Measurements from ENCODE around the gene PALS2. TPM values are rescaled to one million over a fixed set of nuclear protein-coding genes. Genes with fewer than 3 reads are reported as not detected.

The PALS2 gene
- polyA plus RNA-seq, 1 donor from 2014 or later, result 3.8 TPM

DNA sequence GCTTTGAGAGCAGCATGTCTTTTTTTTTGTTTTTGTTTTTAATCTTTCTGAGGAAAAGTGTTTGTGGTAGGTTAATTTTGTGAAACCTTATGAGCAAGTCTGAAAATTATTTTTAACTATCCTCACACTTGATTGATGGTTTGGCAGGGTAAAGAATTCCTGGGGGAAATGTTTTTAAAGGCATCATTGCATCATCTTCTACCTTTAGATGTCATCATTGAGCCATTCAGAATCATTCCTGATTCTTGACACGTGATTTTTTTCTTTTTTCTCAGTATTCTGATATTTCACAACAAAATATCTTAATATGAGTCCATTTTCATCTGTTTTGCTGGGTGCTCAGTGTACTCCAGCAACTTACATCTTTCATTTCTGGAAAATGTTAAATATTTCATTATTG is 28.3 kb downstream of the PALS2 start:
- Histone ChIP-seq H2AFZ (ENCODE audit: low read depth, low read length) (no peak overlapping the region), H3K9me3 (ENCODE audit: low read length) (no peaks in the 10 kb centered on the region), H3F3A (ENCODE audit: insufficient read depth, low read length, poor library complexity, severe bottlenecking) (no peaks in the 10 kb centered on the region), H3K79me2 (replicated peaks; ENCODE audit: insufficient read depth, low read length) (peaks cover 3% of the 10 kb centered on the region), H3K9me2 (ENCODE audit: insufficient read depth, low read length) (no peaks in the 10 kb centered on the region), H3K9ac (ENCODE audit: low read length) (no peak overlapping the region), H3K4me2 (ENCODE audit: low read length) (no peak overlapping the region), H3K36me3 (ENCODE audit: insufficient read depth, low read length) (no peaks in the 10 kb centered on the region), H3K4me3 (ENCODE audit: low read length) (no peak overlapping the region), H3K27me3 (ENCODE audit: insufficient read depth, low read depth, low read length) (no peaks in the 10 kb centered on the region), H3K27ac (ENCODE audit: low read length) (no peak overlapping the region), H4K20me1 (ENCODE audit: insufficient read depth) (no peaks in the 10 kb centered on the region)
- TF ChIP-seq MXI1 (conservative IDR thresholded peaks at IDR 0.05; ENCODE audit: poor library complexity, severe bottlenecking) (no peak), TAF1 (IDR thresholded peaks at IDR 0.05; ENCODE audit: low read depth) (no peak), RAD21 (conservative IDR thresholded peaks at IDR 0.05) (no peak), EZH2 (IDR thresholded peaks at IDR 0.05; ENCODE audit: borderline replicate concordance, insufficient read depth, low read length, poor library complexity, severe bottlenecking) (no peak), POLR2AphosphoS5 (IDR thresholded peaks at IDR 0.05) (no peak), EP300 (conservative IDR thresholded peaks at IDR 0.05; ENCODE audit: poor library complexity, severe bottlenecking) (no peak), SMC3 (conservative IDR thresholded peaks at IDR 0.05; ENCODE audit: poor library complexity) (no peak)
- TF ChIP-seq, protein P1, sequence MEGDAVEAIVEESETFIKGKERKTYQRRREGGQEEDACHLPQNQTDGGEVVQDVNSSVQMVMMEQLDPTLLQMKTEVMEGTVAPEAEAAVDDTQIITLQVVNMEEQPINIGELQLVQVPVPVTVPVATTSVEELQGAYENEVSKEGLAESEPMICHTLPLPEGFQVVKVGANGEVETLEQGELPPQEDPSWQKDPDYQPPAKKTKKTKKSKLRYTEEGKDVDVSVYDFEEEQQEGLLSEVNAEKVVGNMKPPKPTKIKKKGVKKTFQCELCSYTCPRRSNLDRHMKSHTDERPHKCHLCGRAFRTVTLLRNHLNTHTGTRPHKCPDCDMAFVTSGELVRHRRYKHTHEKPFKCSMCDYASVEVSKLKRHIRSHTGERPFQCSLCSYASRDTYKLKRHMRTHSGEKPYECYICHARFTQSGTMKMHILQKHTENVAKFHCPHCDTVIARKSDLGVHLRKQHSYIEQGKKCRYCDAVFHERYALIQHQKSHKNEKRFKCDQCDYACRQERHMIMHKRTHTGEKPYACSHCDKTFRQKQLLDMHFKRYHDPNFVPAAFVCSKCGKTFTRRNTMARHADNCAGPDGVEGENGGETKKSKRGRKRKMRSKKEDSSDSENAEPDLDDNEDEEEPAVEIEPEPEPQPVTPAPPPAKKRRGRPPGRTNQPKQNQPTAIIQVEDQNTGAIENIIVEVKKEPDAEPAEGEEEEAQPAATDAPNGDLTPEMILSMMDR (IDR thresholded peaks at IDR 0.05; ENCODE audit: poor library complexity, severe bottlenecking), result no peak
- TF ChIP-seq, protein P2, sequence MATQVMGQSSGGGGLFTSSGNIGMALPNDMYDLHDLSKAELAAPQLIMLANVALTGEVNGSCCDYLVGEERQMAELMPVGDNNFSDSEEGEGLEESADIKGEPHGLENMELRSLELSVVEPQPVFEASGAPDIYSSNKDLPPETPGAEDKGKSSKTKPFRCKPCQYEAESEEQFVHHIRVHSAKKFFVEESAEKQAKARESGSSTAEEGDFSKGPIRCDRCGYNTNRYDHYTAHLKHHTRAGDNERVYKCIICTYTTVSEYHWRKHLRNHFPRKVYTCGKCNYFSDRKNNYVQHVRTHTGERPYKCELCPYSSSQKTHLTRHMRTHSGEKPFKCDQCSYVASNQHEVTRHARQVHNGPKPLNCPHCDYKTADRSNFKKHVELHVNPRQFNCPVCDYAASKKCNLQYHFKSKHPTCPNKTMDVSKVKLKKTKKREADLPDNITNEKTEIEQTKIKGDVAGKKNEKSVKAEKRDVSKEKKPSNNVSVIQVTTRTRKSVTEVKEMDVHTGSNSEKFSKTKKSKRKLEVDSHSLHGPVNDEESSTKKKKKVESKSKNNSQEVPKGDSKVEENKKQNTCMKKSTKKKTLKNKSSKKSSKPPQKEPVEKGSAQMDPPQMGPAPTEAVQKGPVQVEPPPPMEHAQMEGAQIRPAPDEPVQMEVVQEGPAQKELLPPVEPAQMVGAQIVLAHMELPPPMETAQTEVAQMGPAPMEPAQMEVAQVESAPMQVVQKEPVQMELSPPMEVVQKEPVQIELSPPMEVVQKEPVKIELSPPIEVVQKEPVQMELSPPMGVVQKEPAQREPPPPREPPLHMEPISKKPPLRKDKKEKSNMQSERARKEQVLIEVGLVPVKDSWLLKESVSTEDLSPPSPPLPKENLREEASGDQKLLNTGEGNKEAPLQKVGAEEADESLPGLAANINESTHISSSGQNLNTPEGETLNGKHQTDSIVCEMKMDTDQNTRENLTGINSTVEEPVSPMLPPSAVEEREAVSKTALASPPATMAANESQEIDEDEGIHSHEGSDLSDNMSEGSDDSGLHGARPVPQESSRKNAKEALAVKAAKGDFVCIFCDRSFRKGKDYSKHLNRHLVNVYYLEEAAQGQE (IDR thresholded peaks at IDR 0.05; ENCODE audit: borderline replicate concordance), result no peak

DNA sequence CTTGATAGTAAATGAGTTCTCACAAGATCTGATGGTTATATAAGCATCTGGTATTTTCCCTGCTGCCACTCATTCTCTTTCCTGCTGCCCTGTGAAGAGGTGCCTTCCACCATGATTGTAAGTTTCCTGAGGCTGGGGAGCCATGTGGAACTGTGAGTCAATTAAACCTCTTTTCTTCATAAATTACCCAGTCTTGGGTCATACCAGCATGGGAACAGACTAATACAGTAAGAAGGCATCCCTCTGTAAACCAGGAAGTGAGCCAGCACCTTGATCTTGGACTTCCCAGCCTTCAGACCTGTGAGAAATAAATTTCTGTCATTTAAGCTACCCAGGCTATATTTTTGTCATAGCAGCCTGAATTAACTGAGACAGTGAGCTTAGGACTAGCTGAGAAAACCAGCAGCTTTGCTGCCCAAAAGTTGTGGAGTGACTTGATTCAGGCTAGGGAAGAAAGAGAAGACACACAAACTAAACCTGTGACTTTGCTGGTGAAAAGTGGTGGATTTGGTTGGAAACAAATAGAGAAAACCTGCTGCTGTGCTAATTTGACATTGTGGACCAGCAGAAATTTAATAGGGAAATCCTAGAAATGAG is 29.7 kb downstream of the PALS2 start:
- H4K20me1 ChIP-seq (ENCODE audit: insufficient read depth), result no peaks in the 10 kb centered on the region
- H3K79me2 ChIP-seq (replicated peaks; ENCODE audit: insufficient read depth, low read length), result peaks cover 3% of the 10 kb centered on the region
- H3K9me3 ChIP-seq (ENCODE audit: low read length), result no peaks in the 10 kb centered on the region
- H3K27me3 ChIP-seq (ENCODE audit: insufficient read depth, low read depth, low read length), result no peaks in the 10 kb centered on the region
- no peaks in the 10 kb centered on the region for H3K36me3 ChIP-seq (ENCODE audit: insufficient read depth, low read length)
- H3K4me3 ChIP-seq (ENCODE audit: low read length), result no peak overlapping the region
- no peak overlapping the region for H2AFZ ChIP-seq (ENCODE audit: low read depth, low read length)
- H3K9ac ChIP-seq (ENCODE audit: low read length), result no peak overlapping the region
- TF ChIP-seq EP300 (conservative IDR thresholded peaks at IDR 0.05; ENCODE audit: poor library complexity, severe bottlenecking) (no peak), MXI1 (conservative IDR thresholded peaks at IDR 0.05; ENCODE audit: poor library complexity, severe bottlenecking) (no peak), POLR2AphosphoS5 (IDR thresholded peaks at IDR 0.05) (no peak), TAF1 (IDR thresholded peaks at IDR 0.05; ENCODE audit: low read depth) (no peak), EZH2 (IDR thresholded peaks at IDR 0.05; ENCODE audit: borderline replicate concordance, insufficient read depth, low read length, poor library complexity, severe bottlenecking) (no peak), RAD21 (conservative IDR thresholded peaks at IDR 0.05) (no peak), SMC3 (conservative IDR thresholded peaks at IDR 0.05; ENCODE audit: poor library complexity) (no peak)
- TF ChIP-seq, protein P1 (IDR thresholded peaks at IDR 0.05; ENCODE audit: poor library complexity, severe bottlenecking), result no peak
- TF ChIP-seq, protein P2 (IDR thresholded peaks at IDR 0.05; ENCODE audit: borderline replicate concordance), result no peak
- no peaks in the 10 kb centered on the region for H3F3A ChIP-seq (ENCODE audit: insufficient read depth, low read length, poor library complexity, severe bottlenecking)
- H3K9me2 ChIP-seq (ENCODE audit: insufficient read depth, low read length), result no peaks in the 10 kb centered on the region
- no peak overlapping the region for H3K4me2 ChIP-seq (ENCODE audit: low read length)
- no peak overlapping the region for H3K27ac ChIP-seq (ENCODE audit: low read length)
